CD4-positive, alpha-beta T cell (primary cell): ENCODE data around the gene RCAN3. TPM values are rescaled to one million over a fixed set of nuclear protein-coding genes. Genes with fewer than 3 reads are reported as not detected.

Experiments used
- ATAC-seq: fragments of 200-7000 bp; cut with Tn5 transposase; one replicate; pipeline ENCODE4 v1.10.0; 2022; ENCODE audit warnings: mild to moderate bottlenecking; ENCODE audit not compliant: poor library complexity
- CTCF ChIA-PET: fragments of 350-600 bp; sonication (Branson Sonifier 250); formaldehyde crosslinking; loops from one replicate; lab custom pipeline; 2021; ENCODE audit warnings: antibody characterized with exemption, inconsistent platforms; lab: Charles Lee
- POLR2A ChIA-PET: fragments of 350-600 bp; sonication (Branson Sonifier 250); formaldehyde crosslinking; loops from one replicate; lab custom pipeline; 2021; ENCODE audit warnings: antibody characterized with exemption, inconsistent platforms; lab: Charles Lee
- DNase-seq, 14 experiments: peaks; one replicate each; pipeline ENCODE4 v3.0.0-alpha.2; 2013 to 2020; ENCODE audit warnings: mixed read lengths in 2 of 14
- H3K27ac ChIP-seq, 2 donors: one replicate each; pipeline versions ENCODE4 v1.5.1 to v1.7.0; 2013; ENCODE audit warnings: low read length in 2 of 2, low read depth in 1 of 2, mild to moderate bottlenecking in 1 of 2
- H3K27me3 ChIP-seq, 2 experiments: 1 replicate in 1 of 2; 2 replicates in 1 of 2; pipeline versions ENCODE4 v1.6.1 to v1.7.0; 2013; ENCODE audit warnings: low read length in 2 of 2, control low read depth in 1 of 2, mild to moderate bottlenecking in 1 of 2, moderate library complexity in 1 of 2; ENCODE audit not compliant: insufficient read depth in 2 of 2, control insufficient read depth in 1 of 2
- H3K36me3 ChIP-seq: one replicate; pipeline ENCODE4 v1.6.1; 2013; ENCODE audit warnings: low read length, control low read depth; ENCODE audit not compliant: insufficient read depth
- H3K4me1 ChIP-seq: one replicate; pipeline ENCODE4 v1.6.1; 2013; ENCODE audit warnings: low read length, control low read depth; ENCODE audit not compliant: insufficient read depth
- H3K4me3 ChIP-seq: one replicate; pipeline ENCODE4 v1.5.1; 2013; ENCODE audit warnings: mild to moderate bottlenecking, low read length, moderate library complexity
- H3K9me3 ChIP-seq, 2 experiments: 1 replicate in 1 of 2; 2 replicates in 1 of 2; pipeline versions ENCODE4 v1.6.1 to v1.7.0; 2013; ENCODE audit warnings: low read length in 2 of 2, mild to moderate bottlenecking in 2 of 2, control low read depth in 1 of 2, moderate library complexity in 1 of 2; ENCODE audit not compliant: control insufficient read depth in 1 of 2, insufficient read depth in 1 of 2
- H3K27ac Mint-ChIP-seq: one replicate; pipeline ENCODE4 v1.8.0; 2020; ENCODE audit warnings: mixed read lengths
- H3K27me3 Mint-ChIP-seq: one replicate; pipeline ENCODE4 v1.8.0; 2021; ENCODE audit warnings: mixed read lengths
- H3K36me3 Mint-ChIP-seq: one replicate; pipeline ENCODE4 v1.8.0; 2021; ENCODE audit warnings: low read depth, mixed read lengths
- H3K4me1 Mint-ChIP-seq: one replicate; pipeline ENCODE4 v1.8.0; 2021; ENCODE audit warnings: low read depth, mixed read lengths
- H3K4me3 Mint-ChIP-seq: one replicate; pipeline ENCODE4 v1.8.0; 2020; ENCODE audit warnings: mild to moderate bottlenecking, mixed read lengths
- H3K9me3 Mint-ChIP-seq: one replicate; pipeline ENCODE4 v1.8.0; 2020; ENCODE audit warnings: mixed read lengths
- intact Hi-C, 2 experiments: fragments of 100-400 bp; cut with DNase I in 1 of 2; cut with micrococcal nuclease in 1 of 2; formaldehyde crosslinking; loops; one replicate each; pipeline versions ENCODE4 v1.15.1 to v1.9.0; 2023 to 2025; cut with DNase I, micrococcal nuclease
- total RNA-seq, 174 experiments: library from RNA in 2 of 174; stranded (reverse) in 2 of 174; gene quantifications; one replicate each; pipeline ENCODE4 v1.2.3 and lab custom pipeline; 2021 to 2026
- TF ChIP-seq, protein P1 (sequence below): fragments of 200-600 bp; IDR thresholded peaks from one replicate; pipeline ENCODE4 v1.8.0; 2022; ENCODE audit warnings: antibody characterized with exemption, mild to moderate bottlenecking

RCAN3 gene
- total RNA-seq, 2 experiments from 2014 or later = 185 to 191 TPM

GRCh38 chr1:24535021-24535424 is 32.4 kb downstream of the RCAN3 start:
- peak overlapping the region; percentile 84 for H3K4me3 Mint-ChIP-seq
- peaks cover 41% of the 10 kb centered on the region for H3K4me1 ChIP-seq
- ChIA-PET POLR2A (interaction anchor here (0.5 to 4.7 kb wide), 13 partner anchors 9 to 258 kb away, joined by 3 to 62 read pairs (median 3); partner anchors contain the start of genes NIPAL3, RCAN3 and STPG1), CTCF (interaction anchor here (0.5 to 2.4 kb wide), 8 partner anchors 9 to 388 kb away, joined by 3 to 21 read pairs (median 4); partner anchors contain the start of genes NIPAL3 and RCAN3)
- peaks cover 76% of the 10 kb centered on the region for H3K4me1 Mint-ChIP-seq
- TF ChIP-seq, protein P1, sequence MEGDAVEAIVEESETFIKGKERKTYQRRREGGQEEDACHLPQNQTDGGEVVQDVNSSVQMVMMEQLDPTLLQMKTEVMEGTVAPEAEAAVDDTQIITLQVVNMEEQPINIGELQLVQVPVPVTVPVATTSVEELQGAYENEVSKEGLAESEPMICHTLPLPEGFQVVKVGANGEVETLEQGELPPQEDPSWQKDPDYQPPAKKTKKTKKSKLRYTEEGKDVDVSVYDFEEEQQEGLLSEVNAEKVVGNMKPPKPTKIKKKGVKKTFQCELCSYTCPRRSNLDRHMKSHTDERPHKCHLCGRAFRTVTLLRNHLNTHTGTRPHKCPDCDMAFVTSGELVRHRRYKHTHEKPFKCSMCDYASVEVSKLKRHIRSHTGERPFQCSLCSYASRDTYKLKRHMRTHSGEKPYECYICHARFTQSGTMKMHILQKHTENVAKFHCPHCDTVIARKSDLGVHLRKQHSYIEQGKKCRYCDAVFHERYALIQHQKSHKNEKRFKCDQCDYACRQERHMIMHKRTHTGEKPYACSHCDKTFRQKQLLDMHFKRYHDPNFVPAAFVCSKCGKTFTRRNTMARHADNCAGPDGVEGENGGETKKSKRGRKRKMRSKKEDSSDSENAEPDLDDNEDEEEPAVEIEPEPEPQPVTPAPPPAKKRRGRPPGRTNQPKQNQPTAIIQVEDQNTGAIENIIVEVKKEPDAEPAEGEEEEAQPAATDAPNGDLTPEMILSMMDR = no peak
- H3K27me3 Mint-ChIP-seq = no peaks in the 10 kb centered on the region
- H3K27me3 ChIP-seq = no peaks in the 10 kb centered on the region
- H3K27ac ChIP-seq = peak overlapping the region; percentile 86 to 95
- H3K36me3 Mint-ChIP-seq = peaks cover 88% of the 10 kb centered on the region
- ATAC-seq (peak; percentile 63), DNase-seq (peak; percentile 42 to 90 (median 70))
- intact Hi-C loops = loop anchor here (1.0 to 10.0 kb wide), 5 partner anchors 28 to 52 kb away; partner anchors contain the start of gene RCAN3 (in 1 of the 2)
- H3K36me3 ChIP-seq = peaks cover 71% of the 10 kb centered on the region
- no peaks in the 10 kb centered on the region for H3K9me3 Mint-ChIP-seq
- H3K9me3 ChIP-seq = no peaks in the 10 kb centered on the region
- peak overlapping the region; percentile 59 for H3K4me3 ChIP-seq
- peak overlapping the region; percentile 96 for H3K27ac Mint-ChIP-seq

DNA sequence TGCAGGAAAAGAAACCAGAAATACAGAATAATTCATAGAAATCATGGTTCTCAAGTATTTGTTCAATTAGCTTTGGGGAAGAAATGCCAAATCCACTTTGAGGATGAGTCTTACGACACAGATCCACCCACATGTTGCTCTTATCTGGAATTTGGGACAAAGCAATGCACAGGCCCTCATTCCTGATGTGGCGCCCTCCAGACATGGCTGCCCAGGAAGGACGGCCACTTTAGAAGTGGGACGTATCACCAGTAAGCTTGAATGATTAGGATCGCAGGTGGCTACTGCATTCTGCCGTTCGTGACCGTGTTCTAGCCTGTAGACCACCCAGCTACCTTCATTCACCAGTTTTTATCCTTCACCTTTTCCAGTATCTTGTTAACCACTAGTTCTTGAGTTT is 33.1 kb downstream of the RCAN3 start:
- Mint-ChIP-seq H3K4me3 (peak overlapping the region; percentile 86), H3K4me1 (peaks cover 79% of the 10 kb centered on the region), H3K9me3 (no peaks in the 10 kb centered on the region), H3K27ac (peak overlapping the region; percentile 96), H3K27me3 (no peaks in the 10 kb centered on the region), H3K36me3 (peaks cover 90% of the 10 kb centered on the region)
- CTCF ChIA-PET = interaction anchor here (0.6 to 2.4 kb wide), 6 partner anchors 9 to 387 kb away, joined by 3 to 21 read pairs (median 8); partner anchors contain the start of genes NIPAL3 and RCAN3
- POLR2A ChIA-PET = interaction anchor here (0.5 to 4.7 kb wide), 16 partner anchors 9 to 259 kb away, joined by 3 to 62 read pairs (median 3); partner anchors contain the start of genes NIPAL3, RCAN3 and STPG1
- ATAC-seq = no peak
- peak overlapping the region; percentile 59 for H3K4me3 ChIP-seq
- intact Hi-C loops = loop anchor here (1.0 to 10.0 kb wide), 10 partner anchors 28 to 120 kb away; partner anchors contain the start of genes RCAN3 (in 2 of the 2), NIPAL3 (in 1 of the 2) and SRRM1 (in 1 of the 2)
- peak in 1 of 14 experiments; percentile 25 for DNase-seq
- no peaks in the 10 kb centered on the region for H3K27me3 ChIP-seq
- H3K4me1 ChIP-seq = peaks cover 37% of the 10 kb centered on the region
- H3K27ac ChIP-seq = peak overlapping the region; percentile 86 to 95
- H3K9me3 ChIP-seq = no peaks in the 10 kb centered on the region
- TF ChIP-seq, protein P1 = no peak
- peaks cover 66% of the 10 kb centered on the region for H3K36me3 ChIP-seq

- peak overlapping the region; percentile 86 for H3K4me3 Mint-ChIP-seq
- no peaks in the 10 kb centered on the region for H3K27me3 Mint-ChIP-seq
- peak overlapping the region; percentile 96 for H3K27ac Mint-ChIP-seq
- Histone ChIP-seq H3K27ac (peak overlapping the region; percentile 86 to 95), H3K36me3 (peaks cover 59% of the 10 kb centered on the region), H3K4me1 (peaks cover 43% of the 10 kb centered on the region), H3K9me3 (no peaks in the 10 kb centered on the region), H3K27me3 (no peaks in the 10 kb centered on the region), H3K4me3 (no peak overlapping the region)
- TF ChIP-seq, protein P1 = no peak
- intact Hi-C loops = loop anchor here (1.0 to 10.0 kb wide), 7 partner anchors 34 to 121 kb away; partner anchors contain the start of genes NIPAL3 (in 1 of the 2), RCAN3 (in 1 of the 2) and SRRM1 (in 1 of the 2)
- ChIA-PET POLR2A (interaction anchor here (0.6 to 4.7 kb wide), 9 partner anchors 8 to 700 kb away, joined by 3 to 62 read pairs (median 3); partner anchors contain the start of genes NIPAL3, RCAN3 and STPG1), CTCF (interaction anchor here (1.0 to 2.4 kb wide), 5 partner anchors 10 to 121 kb away, joined by 3 to 21 read pairs (median 13); partner anchors contain the start of genes NIPAL3 and RCAN3)
- peaks cover 79% of the 10 kb centered on the region for H3K4me1 Mint-ChIP-seq
- H3K36me3 Mint-ChIP-seq = peaks cover 90% of the 10 kb centered on the region
- no peaks in the 10 kb centered on the region for H3K9me3 Mint-ChIP-seq
- ATAC-seq (peak; percentile 80), DNase-seq (peak; percentile 41 to 94 (median 64))
Measured at GRCh38 chr1:24536391-24536840, 33.8 kb downstream of the RCAN3 start.
